CD4-positive, alpha-beta T cell treated with Interleukin-15 for 1 hour (primary cell): ENCODE data around the gene CNGA2.
"Not testable (repeated sequence)": the region's sequence is repeated elsewhere in the genome, so short reads cannot be mapped to it uniquely, and the experiment has no call there.

Experiments
- DNase-seq: peaks from one replicate; pipeline ENCODE4 v3.0.0-alpha.2; 2020

Gene CNGA2

GRCh38 chrX:151734446-151734845, at the start of gene CNGA2:
Gene CNGA2, plus strand, starts transcription at chrX:151734746. Its CDS starts 3,738 bp downstream, at chrX:151738484.
- no peak for DNase-seq

- DNase-seq = no peak
These were observed 46.9 kb upstream of the CNGA2 start for GRCh38 chrX:151687635-151688034.

GRCh38 chrX:151688695-151689094, 45.9 kb upstream of the CNGA2 start:
- no peak for DNase-seq

- no peak for DNase-seq
These were observed 41.7 kb upstream of the CNGA2 start for GRCh38 chrX:151692825-151693224.

- DNase-seq = no peak
These were observed 40.4 kb upstream of the CNGA2 start for GRCh38 chrX:151694121-151694520.

- no peak for DNase-seq
These were observed 39.6 kb upstream of the CNGA2 start, which contains the start of gene PRRG3 for GRCh38 chrX:151694661-151695582. Gene PRRG3, plus strand, starts transcription at chrX:151695458. Its CDS starts 3,357 bp downstream, at chrX:151698815.

- DNase-seq = no peak
These were observed 38.8 kb upstream of the CNGA2 start for GRCh38 chrX:151695583-151696340.

- DNase-seq = not testable (repeated sequence)
These were observed 37.5 kb upstream of the CNGA2 start for GRCh38 chrX:151697082-151697481.

- DNase-seq = no peak
These were observed 37.0 kb upstream of the CNGA2 start for GRCh38 chrX:151697522-151697921.

GRCh38 chrX:151698485-151698884, 36.1 kb upstream of the CNGA2 start:
- DNase-seq = no peak

- no peak for DNase-seq
These were observed 34.8 kb upstream of the CNGA2 start for GRCh38 chrX:151699746-151700145.

- no peak for DNase-seq
These were observed 34.0 kb upstream of the CNGA2 start for GRCh38 chrX:151700581-151700980.

GRCh38 chrX:151701071-151701470, 33.5 kb upstream of the CNGA2 start:
- no peak for DNase-seq

GRCh38 chrX:151701531-151701930, 33.0 kb upstream of the CNGA2 start:
- no peak for DNase-seq

- no peak for DNase-seq
These were observed 32.4 kb upstream of the CNGA2 start for GRCh38 chrX:151702026-151702714.

- DNase-seq = no peak
These were observed 31.7 kb upstream of the CNGA2 start for GRCh38 chrX:151702741-151703340.

- no peak for DNase-seq
These were observed 31.1 kb upstream of the CNGA2 start for GRCh38 chrX:151703487-151703886.

GRCh38 chrX:151704041-151704663, 30.4 kb upstream of the CNGA2 start:
- no peak for DNase-seq

- DNase-seq = no peak
These were observed 25.7 kb upstream of the CNGA2 start for GRCh38 chrX:151708821-151709220.

GRCh38 chrX:151710457-151710856, 24.1 kb upstream of the CNGA2 start:
- no peak for DNase-seq

- DNase-seq = no peak
These were observed 23.4 kb upstream of the CNGA2 start for GRCh38 chrX:151711154-151711553.

- DNase-seq = no peak
These were observed 22.8 kb upstream of the CNGA2 start for GRCh38 chrX:151711787-151712186.
